Lung (tissue), 12 donors: Measurements from ENCODE around the gene BCL2. TPM values are rescaled to one million over a fixed set of nuclear protein-coding genes. Genes with fewer than 3 reads are reported as not detected.

ENCODE experiments used
- ATAC-seq: fragments of 200-7000 bp; cut with Tn5 transposase; one replicate; pipeline ENCODE4 v1.9.1; 2020; ENCODE audit warnings: moderate number of reproducible peaks; ENCODE audit not compliant: insufficient read depth, low FRiP score
- DNase-seq, 3 donors: peaks; one replicate each; pipeline ENCODE4 v3.0.0-alpha.2; 2013 to 2017
- H3K27ac ChIP-seq, 2 donors: one replicate each; pipeline ENCODE4 v1.5.1; 2013; ENCODE audit warnings: mild to moderate bottlenecking in 2 of 2, moderate library complexity in 2 of 2, control low read depth in 1 of 2, inconsistent platforms in 1 of 2, low read depth in 1 of 2, low read length in 1 of 2
- H3K27me3 ChIP-seq, 3 donors: one replicate each; pipeline ENCODE4 v1.5.1; 2013; ENCODE audit warnings: low read length in 2 of 3; ENCODE audit not compliant: control insufficient read depth in 3 of 3, insufficient read depth in 3 of 3
- H3K36me3 ChIP-seq, 4 donors: one replicate each; pipeline ENCODE4 v1.5.1; 2013; ENCODE audit warnings: low read length in 4 of 4, mild to moderate bottlenecking in 1 of 4, moderate library complexity in 1 of 4; ENCODE audit not compliant: control insufficient read depth in 4 of 4, insufficient read depth in 4 of 4
- H3K4me1 ChIP-seq, 5 donors: one replicate each; pipeline ENCODE4 v1.5.1; 2013; ENCODE audit warnings: low read length in 5 of 5, mild to moderate bottlenecking in 2 of 5, moderate library complexity in 1 of 5; ENCODE audit not compliant: control insufficient read depth in 5 of 5, insufficient read depth in 5 of 5
- H3K4me3 ChIP-seq: one replicate; pipeline ENCODE4 v1.5.1; 2013; ENCODE audit warnings: mild to moderate bottlenecking, control low read depth, moderate library complexity
- H3K9ac ChIP-seq, 2 donors: one replicate each; pipeline ENCODE4 v1.5.1; 2013; ENCODE audit warnings: low read length in 2 of 2, control low read depth in 1 of 2; ENCODE audit not compliant: insufficient read depth in 1 of 2
- H3K9me3 ChIP-seq, 4 donors: one replicate each; pipeline ENCODE4 v1.5.1; 2013; ENCODE audit warnings: low read length in 3 of 4, mild to moderate bottlenecking in 1 of 4, moderate library complexity in 1 of 4; ENCODE audit not compliant: control insufficient read depth in 4 of 4, insufficient read depth in 3 of 4
- WGBS, 2 donors: extraction: QIAGEN DNeasy Blood & Tissue Kit; methylation state at CpG; one replicate each; pipeline ENCODE4 v1.1.7; 2013; 5-methylcytosine and 5-hydroxymethylcytosine counted together
- polyA plus RNA-seq, 2 donors: library from polyadenylated mRNA; stranded (reverse); fragments of 200-250 nt; gene quantifications; one replicate each; pipeline ENCODE4 v1.2.1, GENCODE V29; 2013
- total RNA-seq, 2 donors: library from RNA; depleted of rRNA in 1 of 2; stranded (reverse); fragments of >200 nt in 1 of 2; gene quantifications; one replicate each; pipeline ENCODE4 v1.2.1, GENCODE V29; 2014 to 2021
- TF ChIP-seq, protein P1 (sequence below): IDR thresholded peaks from 2 replicates; pipeline ENCODE4 v1.5.1; 2012; ENCODE audit warnings: mild to moderate bottlenecking; ENCODE audit errors: control extremely low read depth, extremely low read depth
- donor health status: control.
- donor health status: control.
- donor health status: Bipolar disorder and iron deficiency.
- donor health status: healthy.
- donor health status: DM: yes; HTN: yes; CAD: no.

BCL2 gene
- total and polyA plus RNA-seq, 4 donors = 1.5 to 30.9 (median 5.3) TPM

DNA sequence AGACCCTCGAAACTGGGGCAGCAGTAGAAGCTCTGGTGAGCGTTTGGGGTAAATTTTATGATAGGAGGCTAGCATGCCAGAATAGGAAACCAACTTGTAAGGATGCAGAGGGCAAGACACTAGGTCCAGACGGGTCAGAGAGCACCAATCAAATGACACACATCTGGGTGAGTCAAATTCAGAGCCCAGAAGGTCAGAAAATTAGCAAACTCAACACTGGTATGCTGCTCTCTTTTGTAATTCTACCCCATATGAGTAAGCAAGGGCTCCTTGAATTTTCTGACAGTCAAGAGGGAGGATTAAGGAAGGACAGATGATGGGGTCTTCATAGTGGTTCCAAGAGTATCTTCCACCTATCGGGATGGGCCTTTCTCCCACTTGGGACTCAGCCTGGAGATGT, 209.8 kb downstream of the BCL2 start:
- Histone ChIP-seq H3K9me3 (no peaks in the 10 kb centered on the region), H3K4me3 (no peak overlapping the region), H3K27ac (no peak overlapping the region), H3K36me3 (no peaks in the 10 kb centered on the region), H3K9ac (no peak overlapping the region), H3K27me3 (no peaks in the 10 kb centered on the region), H3K4me1 (peaks cover 2 to 11% (median 8%) of the 10 kb centered on the region in 5 donors)
- no peak for ATAC-seq
- TF ChIP-seq, protein P1, sequence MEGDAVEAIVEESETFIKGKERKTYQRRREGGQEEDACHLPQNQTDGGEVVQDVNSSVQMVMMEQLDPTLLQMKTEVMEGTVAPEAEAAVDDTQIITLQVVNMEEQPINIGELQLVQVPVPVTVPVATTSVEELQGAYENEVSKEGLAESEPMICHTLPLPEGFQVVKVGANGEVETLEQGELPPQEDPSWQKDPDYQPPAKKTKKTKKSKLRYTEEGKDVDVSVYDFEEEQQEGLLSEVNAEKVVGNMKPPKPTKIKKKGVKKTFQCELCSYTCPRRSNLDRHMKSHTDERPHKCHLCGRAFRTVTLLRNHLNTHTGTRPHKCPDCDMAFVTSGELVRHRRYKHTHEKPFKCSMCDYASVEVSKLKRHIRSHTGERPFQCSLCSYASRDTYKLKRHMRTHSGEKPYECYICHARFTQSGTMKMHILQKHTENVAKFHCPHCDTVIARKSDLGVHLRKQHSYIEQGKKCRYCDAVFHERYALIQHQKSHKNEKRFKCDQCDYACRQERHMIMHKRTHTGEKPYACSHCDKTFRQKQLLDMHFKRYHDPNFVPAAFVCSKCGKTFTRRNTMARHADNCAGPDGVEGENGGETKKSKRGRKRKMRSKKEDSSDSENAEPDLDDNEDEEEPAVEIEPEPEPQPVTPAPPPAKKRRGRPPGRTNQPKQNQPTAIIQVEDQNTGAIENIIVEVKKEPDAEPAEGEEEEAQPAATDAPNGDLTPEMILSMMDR = no peak
- no peak for DNase-seq
- 86 to 99% methylated on average over 4 of the region's 4 CpGs for WGBS, 2 donors

DNA sequence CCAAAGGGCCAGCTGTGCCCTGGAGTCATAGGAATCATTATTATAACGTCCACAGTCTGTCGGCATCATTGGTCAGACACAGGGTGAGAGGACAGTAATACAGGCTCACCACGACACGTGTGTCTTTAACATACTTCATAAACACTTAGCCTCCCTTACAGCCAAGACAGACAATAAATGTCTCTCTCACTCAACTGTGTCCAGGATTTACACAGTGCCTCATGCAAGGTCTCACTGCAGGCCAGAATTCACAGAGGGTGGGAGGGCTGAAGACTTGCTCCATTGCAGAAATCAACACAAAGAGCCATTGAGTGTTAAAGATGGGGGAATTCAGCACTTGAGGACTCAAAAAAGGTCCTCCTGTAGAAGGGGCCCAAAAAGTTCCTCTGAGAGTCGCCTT, 210.5 kb downstream of the BCL2 start:
- Histone ChIP-seq H3K4me3 (no peak overlapping the region), H3K27me3 (no peaks in the 10 kb centered on the region), H3K27ac (no peak overlapping the region), H3K9ac (no peak overlapping the region), H3K36me3 (no peaks in the 10 kb centered on the region), H3K9me3 (no peaks in the 10 kb centered on the region), H3K4me1 (peaks cover 2 to 11% (median 8%) of the 10 kb centered on the region in 5 donors)
- TF ChIP-seq, protein P1 = no peak
- DNase-seq (peak; percentile 30 to 79 (median 63)), ATAC-seq (no peak)
- 75 to 81% methylated on average over 5 of the region's 5 CpGs for WGBS, 2 donors

DNA sequence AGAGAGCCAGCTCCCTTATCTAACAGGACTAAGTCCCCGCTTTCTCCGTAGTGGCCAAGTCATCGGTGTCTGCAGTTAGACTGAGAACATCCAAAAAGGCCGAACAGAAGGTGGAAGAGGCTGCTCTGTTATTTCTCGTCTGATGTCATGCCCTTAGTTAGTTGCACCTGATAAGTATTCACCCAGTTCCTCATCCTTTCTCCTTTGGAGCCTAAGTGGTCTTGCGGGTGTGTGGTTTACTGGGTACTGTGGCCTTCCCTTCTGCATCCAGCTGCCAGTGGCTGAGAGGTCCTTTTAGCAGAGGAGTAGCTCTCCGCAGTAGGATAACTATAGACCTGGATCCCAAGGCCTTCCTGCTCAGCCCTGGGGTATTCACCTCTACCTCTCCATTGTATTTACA, 211.6 kb downstream of the BCL2 start:
- TF ChIP-seq, protein P1 = no peak
- 65 to 89% methylated on average over 7 of the region's 7 CpGs for WGBS, 2 donors
- no peak overlapping the region for H3K4me3 ChIP-seq

More for the DNA sequence above, 211.6 kb downstream of the BCL2 start:
- H3K4me1 ChIP-seq = peaks cover 2 to 12% (median 8%) of the 10 kb centered on the region in 5 donors
- H3K9ac ChIP-seq = no peak overlapping the region
- no peak overlapping the region for H3K27ac ChIP-seq
- no peaks in the 10 kb centered on the region for H3K9me3 ChIP-seq
- ATAC-seq (no peak), DNase-seq (no peak)
- H3K27me3 ChIP-seq = no peaks in the 10 kb centered on the region
- no peaks in the 10 kb centered on the region for H3K36me3 ChIP-seq
